ENCODE results near the gene WDTC1.

DNA sequence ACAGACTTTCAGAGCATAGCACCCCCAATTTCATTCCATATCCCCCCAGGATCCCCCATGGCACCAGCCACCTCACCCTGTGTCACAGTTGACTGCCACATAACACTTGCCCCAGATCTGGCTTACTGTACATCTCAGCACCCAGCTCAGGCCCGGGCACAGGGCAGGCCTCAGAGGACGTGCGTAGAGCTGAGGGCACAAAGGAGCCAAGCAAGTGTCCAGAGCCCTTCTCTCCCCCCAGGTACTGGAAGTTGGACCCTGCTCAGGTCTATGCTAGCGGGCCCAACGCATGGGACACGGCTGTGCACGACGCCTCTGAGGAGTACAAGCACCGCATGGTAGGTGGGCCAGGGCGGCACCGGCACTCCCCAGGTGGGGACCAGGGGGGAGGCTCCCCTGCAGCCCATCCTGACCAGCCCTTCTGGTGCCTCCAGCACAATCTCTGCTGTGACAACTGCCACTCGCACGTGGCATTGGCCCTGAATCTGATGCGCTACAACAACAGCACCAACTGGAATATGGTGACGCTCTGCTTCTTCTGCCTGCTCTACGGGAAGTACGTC is 99.4 kb downstream of the WDTC1 start:
- TF ChIP-seq, protein P1, sequence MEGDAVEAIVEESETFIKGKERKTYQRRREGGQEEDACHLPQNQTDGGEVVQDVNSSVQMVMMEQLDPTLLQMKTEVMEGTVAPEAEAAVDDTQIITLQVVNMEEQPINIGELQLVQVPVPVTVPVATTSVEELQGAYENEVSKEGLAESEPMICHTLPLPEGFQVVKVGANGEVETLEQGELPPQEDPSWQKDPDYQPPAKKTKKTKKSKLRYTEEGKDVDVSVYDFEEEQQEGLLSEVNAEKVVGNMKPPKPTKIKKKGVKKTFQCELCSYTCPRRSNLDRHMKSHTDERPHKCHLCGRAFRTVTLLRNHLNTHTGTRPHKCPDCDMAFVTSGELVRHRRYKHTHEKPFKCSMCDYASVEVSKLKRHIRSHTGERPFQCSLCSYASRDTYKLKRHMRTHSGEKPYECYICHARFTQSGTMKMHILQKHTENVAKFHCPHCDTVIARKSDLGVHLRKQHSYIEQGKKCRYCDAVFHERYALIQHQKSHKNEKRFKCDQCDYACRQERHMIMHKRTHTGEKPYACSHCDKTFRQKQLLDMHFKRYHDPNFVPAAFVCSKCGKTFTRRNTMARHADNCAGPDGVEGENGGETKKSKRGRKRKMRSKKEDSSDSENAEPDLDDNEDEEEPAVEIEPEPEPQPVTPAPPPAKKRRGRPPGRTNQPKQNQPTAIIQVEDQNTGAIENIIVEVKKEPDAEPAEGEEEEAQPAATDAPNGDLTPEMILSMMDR (conservative IDR thresholded peaks at IDR 0.05) = no peak
- TF ChIP-seq EZH2 (IDR thresholded peaks at IDR 0.05; ENCODE audit: low read depth) = no peak
